Stomach smooth muscle (tissue), 2 donors: ENCODE results near the gene MYL6B.

ENCODE experiments used
- H3K27ac ChIP-seq: one replicate; pipeline ENCODE4 v1.7.0; 2013; ENCODE audit warnings: mild to moderate bottlenecking, low read length, inconsistent platforms
- H3K27me3 ChIP-seq, 2 donors: one replicate each; pipeline ENCODE4 v1.7.0; 2013; ENCODE audit warnings: low read length in 2 of 2; ENCODE audit not compliant: insufficient read depth in 2 of 2, control insufficient read depth in 1 of 2
- H3K36me3 ChIP-seq, 2 donors: one replicate each; pipeline ENCODE4 v1.7.0; 2013; ENCODE audit warnings: low read length in 2 of 2; ENCODE audit not compliant: control insufficient read depth in 2 of 2, insufficient read depth in 2 of 2
- H3K4me1 ChIP-seq: one replicate; pipeline ENCODE4 v1.7.0; 2013; ENCODE audit warnings: low read length; ENCODE audit not compliant: control insufficient read depth, insufficient read depth
- H3K4me3 ChIP-seq, 2 donors: one replicate each; pipeline ENCODE4 v1.7.0; 2013; ENCODE audit warnings: low read length in 2 of 2
- H3K9ac ChIP-seq, 2 donors: one replicate each; pipeline ENCODE4 v1.7.0; 2013; ENCODE audit warnings: low read length in 2 of 2, mild to moderate bottlenecking in 1 of 2
- H3K9me3 ChIP-seq, 2 donors: one replicate each; pipeline ENCODE4 v1.7.0; 2013; ENCODE audit warnings: low read length in 2 of 2; ENCODE audit not compliant: control insufficient read depth in 2 of 2
- donor health status: healthy.
- donor health status: Pancreatic carcinoma.

The MYL6B gene

DNA sequence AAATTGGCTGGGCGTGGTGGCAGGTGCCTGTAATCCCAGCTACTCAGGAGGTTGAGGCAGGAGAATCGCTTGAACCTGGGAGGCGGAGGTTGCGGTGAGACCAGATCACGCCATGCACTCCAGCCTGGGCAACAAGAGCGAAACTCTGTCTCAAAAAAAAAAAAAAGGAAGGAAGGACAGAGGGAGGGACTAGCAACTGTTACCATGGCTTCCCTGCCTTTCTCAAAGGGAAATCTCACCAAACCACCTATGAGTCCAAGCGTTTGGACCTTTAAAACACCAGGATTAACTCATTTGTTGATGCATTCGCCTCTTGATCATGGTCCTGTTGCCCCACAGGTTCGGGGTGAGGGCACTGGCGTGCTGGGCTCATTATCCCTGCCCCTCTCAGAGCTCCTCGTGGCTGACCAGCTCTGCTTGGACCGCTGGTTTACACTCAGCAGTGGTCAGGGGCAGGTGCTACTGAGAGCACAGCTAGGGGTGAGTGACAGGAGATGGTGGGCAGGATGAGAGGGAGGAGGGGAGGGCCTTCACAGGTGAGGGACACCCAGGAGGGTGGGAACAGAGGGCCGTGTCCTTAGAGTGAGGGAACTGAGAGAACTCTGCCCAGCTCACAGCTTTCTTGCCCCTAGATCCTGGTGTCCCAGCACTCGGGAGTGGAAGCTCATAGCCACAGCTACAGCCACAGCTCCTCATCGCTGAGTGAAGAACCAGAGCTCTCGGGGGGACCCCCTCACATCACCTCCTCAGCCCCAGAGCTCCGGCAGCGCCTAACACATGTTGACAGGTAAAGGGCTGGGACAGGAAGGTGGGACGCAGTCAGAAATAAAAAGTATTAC, 10.2 kb upstream of the MYL6B start:
- H3K4me3 ChIP-seq: peak overlapping the region in 1 of 2 donors; percentile 8
- peaks cover 3% of the 10 kb centered on the region for H3K4me1 ChIP-seq
- H3K36me3 ChIP-seq: peaks cover 56 to 57% of the 10 kb centered on the region in 2 donors
- H3K27me3 ChIP-seq: no peaks in the 10 kb centered on the region
- H3K9ac ChIP-seq: no peak overlapping the region
- no peaks in the 10 kb centered on the region for H3K9me3 ChIP-seq
- no peak overlapping the region for H3K27ac ChIP-seq

DNA sequence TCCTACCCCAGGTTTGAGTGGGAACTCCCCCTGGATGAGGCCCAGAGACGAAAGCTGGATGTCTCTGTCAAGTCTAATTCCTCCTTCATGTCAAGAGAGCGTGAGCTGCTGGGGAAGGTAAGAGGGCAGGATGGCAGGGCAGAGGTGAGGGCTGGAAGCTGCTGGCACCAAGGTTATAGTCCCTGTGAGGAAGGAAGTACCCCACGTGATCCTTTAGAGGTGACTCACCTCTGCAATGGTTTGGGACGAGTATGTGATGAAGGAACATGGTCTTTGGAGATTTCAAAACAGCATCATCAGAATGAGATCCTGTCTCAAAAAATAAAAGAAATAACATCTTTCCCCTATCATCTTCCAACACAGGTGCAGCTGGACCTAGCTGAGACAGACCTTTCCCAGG, 9.2 kb upstream of the MYL6B start:
- H3K27me3 ChIP-seq: no peaks in the 10 kb centered on the region
- H3K27ac ChIP-seq: no peak overlapping the region
- H3K36me3 ChIP-seq: peaks cover 45 to 47% of the 10 kb centered on the region in 2 donors
- no peak overlapping the region for H3K9ac ChIP-seq
- no peak overlapping the region for H3K4me3 ChIP-seq
- no peaks in the 10 kb centered on the region for H3K9me3 ChIP-seq
- H3K4me1 ChIP-seq: peaks cover 3% of the 10 kb centered on the region

DNA sequence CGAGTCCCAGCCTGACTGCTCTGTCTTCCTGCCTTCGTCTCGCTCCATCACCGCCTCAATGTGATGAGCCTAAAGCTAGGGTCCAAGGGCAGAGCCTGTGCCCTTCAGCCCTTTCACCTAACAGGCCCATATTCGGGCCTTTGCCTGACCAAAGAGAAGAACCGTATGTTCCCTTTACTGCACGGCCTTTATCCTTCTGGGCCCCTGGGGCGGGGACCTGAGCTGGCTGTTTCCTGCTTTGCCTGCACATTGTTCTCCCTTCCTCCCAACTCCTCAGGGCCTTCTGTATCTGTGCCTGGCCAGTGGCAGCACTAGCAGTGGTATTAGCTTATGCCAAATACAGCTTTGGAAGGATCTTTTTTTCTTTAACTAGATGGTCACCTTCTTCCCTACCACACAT, 8.5 kb upstream of the MYL6B start:
- Histone ChIP-seq H3K36me3 (peaks cover 40% of the 10 kb centered on the region in 2 donors), H3K9ac (no peak overlapping the region), H3K27ac (no peak overlapping the region), H3K4me3 (no peak overlapping the region), H3K4me1 (peaks cover 3% of the 10 kb centered on the region), H3K27me3 (no peaks in the 10 kb centered on the region), H3K9me3 (no peaks in the 10 kb centered on the region)

DNA sequence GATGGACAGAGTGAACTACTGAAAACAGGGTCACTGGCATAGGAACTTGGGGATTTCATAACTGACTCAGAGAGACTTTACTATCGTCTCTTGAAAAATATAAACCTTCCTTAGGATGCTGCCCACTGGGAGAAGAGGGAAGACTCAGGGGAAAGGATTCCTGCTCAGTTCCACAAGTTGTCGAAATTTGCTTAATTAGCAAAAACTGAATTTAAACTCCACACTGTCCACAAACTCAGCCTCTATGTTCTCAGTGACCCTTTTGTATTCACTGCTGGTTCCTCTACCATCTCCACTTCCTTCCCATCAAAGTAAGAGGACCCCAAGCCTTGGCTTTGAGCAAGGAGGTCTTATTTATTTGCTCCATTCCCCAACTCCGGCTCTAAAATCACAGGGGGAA, 7.2 kb upstream of the MYL6B start:
- Histone ChIP-seq H3K9me3 (no peaks in the 10 kb centered on the region), H3K36me3 (peaks cover 35 to 40% of the 10 kb centered on the region in 2 donors), H3K4me1 (peaks cover 3% of the 10 kb centered on the region), H3K4me3 (no peak overlapping the region), H3K27ac (no peak overlapping the region), H3K27me3 (no peaks in the 10 kb centered on the region), H3K9ac (no peak overlapping the region)

DNA sequence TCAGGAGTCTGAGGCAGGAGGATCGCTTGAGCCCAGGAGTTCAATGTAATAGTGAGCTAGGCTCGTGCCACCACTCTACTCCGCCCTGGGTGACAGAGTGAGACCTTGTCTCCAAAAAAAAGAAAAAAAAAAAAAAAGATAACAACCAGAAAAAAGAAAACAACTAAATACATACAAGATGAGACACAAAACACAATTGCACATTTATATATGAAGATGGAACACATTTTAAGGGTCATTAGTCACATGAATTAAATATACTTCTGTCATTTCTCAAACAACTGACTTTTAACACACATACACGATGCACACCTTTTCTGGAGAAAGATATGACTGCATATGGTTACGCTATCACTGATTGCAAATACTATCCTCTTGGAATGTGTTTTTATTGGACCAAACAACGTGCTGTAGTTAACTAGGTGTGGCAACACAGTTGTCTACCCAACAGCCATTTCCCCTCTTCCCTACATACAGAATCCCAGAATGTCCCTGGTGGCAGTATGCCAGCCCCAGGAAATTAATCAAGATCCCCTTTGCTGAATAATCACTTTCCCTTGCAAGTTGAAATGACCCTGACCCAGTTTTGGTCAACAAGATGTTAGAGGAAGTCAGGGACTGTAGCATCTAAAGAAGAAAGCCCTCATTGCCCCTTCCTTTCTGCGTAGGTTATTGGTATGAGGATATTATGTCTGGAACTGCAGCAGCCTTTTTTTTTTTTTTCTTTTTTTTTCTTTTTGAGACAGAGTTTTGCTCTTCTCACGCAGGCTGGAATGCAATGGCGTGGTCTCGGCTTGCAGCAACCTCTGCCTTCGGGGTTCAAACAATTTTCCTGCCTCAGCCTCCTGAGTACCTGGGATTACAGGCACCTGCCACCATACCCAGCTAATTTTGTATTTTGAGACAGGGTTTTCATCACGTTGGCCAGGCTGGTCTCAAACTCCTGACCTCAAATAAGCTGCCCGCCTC, 5.6 kb upstream of the MYL6B start:
- no peak overlapping the region for H3K27ac ChIP-seq

DNA sequence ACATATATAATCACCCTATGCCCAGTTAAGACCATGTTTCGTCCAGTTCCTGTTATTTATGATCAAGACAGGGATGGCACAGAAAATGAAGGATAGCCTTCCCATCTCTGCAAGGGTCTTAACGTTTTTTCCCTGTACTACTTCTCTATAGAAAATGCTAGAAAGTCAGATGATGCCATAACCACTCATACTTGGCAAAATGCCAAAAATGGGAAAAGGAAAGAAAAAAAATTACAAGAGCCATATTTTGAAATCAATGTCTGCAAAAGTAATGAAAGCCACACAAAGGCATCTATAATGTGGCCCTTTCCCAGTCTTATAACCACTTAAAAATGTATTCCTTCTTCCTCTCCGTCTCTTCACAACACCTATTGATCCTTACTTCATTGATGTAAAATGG, 1.8 kb upstream of the MYL6B start:
- no peak overlapping the region for H3K4me3 ChIP-seq
- H3K27me3 ChIP-seq: no peaks in the 10 kb centered on the region
- no peak overlapping the region for H3K27ac ChIP-seq
- H3K9ac ChIP-seq: no peak overlapping the region
- H3K36me3 ChIP-seq: no peaks in the 10 kb centered on the region
- H3K9me3 ChIP-seq: no peaks in the 10 kb centered on the region
- peaks cover 22% of the 10 kb centered on the region for H3K4me1 ChIP-seq

More for the DNA sequence above, 5.6 kb upstream of the MYL6B start:
- Histone ChIP-seq H3K9me3 (no peaks in the 10 kb centered on the region), H3K9ac (no peak overlapping the region), H3K4me1 (peaks cover 8% of the 10 kb centered on the region), H3K36me3 (peaks cover 29 to 34% of the 10 kb centered on the region in 2 donors), H3K4me3 (no peak overlapping the region), H3K27me3 (no peaks in the 10 kb centered on the region)

DNA sequence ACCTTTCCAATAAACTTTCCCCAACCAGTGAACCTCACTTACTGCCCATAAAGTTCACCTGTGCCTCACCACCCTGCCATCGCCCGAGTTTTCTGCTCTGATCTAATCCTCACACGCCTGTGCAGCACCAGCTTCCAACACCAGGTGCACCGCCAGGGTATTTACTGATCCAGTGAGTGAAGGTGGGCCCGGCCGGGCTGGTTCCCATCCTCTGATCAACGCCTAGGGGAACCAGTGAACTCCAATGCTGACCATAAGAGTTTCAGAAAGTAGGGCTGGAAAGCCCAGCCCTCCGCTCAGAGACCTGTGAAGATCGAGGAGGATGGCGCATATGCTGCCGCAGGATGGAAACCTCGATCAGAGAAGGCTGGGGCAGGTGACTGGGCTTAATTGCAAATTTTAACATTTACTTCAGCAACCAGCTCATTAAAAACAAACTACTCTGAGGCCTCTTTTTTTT, 685 bp upstream of the MYL6B start:
- H3K4me1 ChIP-seq: peaks cover 22% of the 10 kb centered on the region
- H3K27me3 ChIP-seq: no peaks in the 10 kb centered on the region
- no peaks in the 10 kb centered on the region for H3K36me3 ChIP-seq
- H3K27ac ChIP-seq: peak overlapping the region; percentile 85
- peak overlapping the region; percentile 74 to 80 for H3K4me3 ChIP-seq
- H3K9me3 ChIP-seq: no peaks in the 10 kb centered on the region
- H3K9ac ChIP-seq: peak overlapping the region; percentile 71 to 78

DNA sequence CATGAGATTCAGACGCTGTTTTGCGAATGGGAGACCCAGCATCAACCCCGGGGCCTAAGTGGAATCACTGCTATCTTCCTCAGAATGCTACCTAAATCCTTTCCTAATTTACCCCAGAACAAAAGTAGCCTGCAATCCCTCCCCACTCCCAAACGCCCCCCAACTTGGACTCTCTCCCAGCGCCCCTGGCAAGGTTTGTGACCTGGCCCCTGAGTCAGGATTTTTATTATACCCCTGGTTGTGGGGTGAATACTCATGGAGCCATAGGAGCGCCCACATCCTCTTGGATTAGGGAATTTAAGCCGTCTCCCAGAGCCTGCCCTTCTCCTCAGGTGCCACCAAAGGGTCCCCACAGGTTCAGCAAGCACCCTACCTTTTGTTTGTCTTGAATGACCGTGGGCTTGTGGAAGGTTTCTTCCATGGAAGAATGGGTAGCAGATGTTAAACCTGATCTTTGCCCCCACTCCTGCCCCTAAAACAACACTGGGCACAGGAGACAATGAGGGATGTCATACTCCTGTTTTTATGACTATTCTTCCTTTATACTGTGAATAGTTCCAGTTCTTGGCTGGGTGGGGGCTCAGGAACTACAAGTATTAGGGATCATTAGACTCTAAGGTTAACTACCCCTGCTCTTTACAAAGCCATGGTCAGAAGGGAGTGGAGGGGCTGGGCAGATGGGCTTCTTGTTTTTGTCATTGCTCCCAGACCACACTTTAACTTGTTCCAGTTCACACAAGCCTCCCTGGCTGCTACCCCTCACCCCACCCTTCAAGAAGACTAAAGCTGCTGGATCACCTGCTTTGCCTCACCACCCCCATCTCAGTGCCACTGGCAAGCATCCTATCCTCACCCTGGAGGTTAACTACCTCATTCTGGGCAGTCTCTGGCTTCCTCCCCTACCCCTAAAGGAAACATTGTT, 630 bp downstream of the MYL6B start:
- H3K27ac ChIP-seq: peak overlapping the region; percentile 85
- H3K9ac ChIP-seq: peak overlapping the region; percentile 71 to 78
- H3K4me3 ChIP-seq: peak overlapping the region; percentile 74 to 80
- no peaks in the 10 kb centered on the region for H3K9me3 ChIP-seq
- peaks cover 28% of the 10 kb centered on the region for H3K4me1 ChIP-seq
- no peaks in the 10 kb centered on the region for H3K36me3 ChIP-seq
- no peaks in the 10 kb centered on the region for H3K27me3 ChIP-seq

DNA sequence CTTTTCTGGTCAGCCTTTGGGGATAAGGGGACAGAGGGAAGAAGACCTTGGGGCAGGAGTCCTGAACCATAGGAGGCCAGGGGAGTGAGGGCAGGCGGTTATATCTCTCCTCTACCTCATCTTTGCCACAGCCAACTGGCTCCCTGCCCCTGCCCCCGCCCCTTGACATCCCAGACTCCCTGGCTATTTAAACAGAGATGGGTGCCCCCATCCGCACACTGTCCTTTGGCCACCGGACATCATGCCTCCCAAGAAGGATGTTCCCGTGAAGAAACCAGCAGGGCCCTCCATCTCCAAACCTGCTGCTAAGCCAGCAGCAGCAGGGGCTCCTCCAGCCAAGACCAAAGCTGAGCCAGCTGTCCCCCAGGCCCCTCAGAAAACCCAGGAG, 1.3 kb downstream of the MYL6B start:
- H3K27me3 ChIP-seq: no peaks in the 10 kb centered on the region
- H3K9me3 ChIP-seq: no peaks in the 10 kb centered on the region
- H3K27ac ChIP-seq: no peak overlapping the region
- no peak overlapping the region for H3K4me3 ChIP-seq
- H3K4me1 ChIP-seq: peaks cover 28% of the 10 kb centered on the region
- no peak overlapping the region for H3K9ac ChIP-seq
- no peaks in the 10 kb centered on the region for H3K36me3 ChIP-seq

DNA sequence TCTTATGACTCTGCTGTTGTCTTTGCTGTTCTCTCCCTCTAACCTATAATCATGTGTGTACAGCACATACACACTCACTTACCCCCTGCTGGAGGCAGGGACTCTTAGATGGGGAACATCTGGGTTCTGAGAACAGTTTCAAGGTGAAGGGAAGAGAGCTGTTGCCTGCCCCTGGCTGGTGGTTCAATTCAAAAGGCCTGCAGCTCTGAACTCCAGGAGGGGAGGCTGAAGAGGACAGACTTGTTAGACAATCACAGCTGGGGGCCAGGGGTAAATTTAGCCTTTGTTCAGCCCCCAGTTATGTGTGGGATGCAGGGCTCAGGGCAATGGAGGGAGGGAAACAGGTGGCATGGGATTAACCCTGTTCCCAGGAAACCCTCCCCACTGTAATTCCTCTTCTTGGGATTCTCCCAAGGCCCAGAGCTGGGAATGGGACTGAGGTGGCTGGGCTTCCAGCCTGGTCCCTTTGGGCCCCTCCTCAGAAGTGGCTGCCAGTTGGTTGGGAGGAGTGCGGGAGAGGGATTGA, 1.9 kb downstream of the MYL6B start:
- peaks cover under 1 to 2% of the 10 kb centered on the region in 2 donors for H3K36me3 ChIP-seq
- no peak overlapping the region for H3K9ac ChIP-seq
- H3K4me3 ChIP-seq: no peak overlapping the region
- H3K27me3 ChIP-seq: no peaks in the 10 kb centered on the region
- H3K9me3 ChIP-seq: no peaks in the 10 kb centered on the region
- H3K27ac ChIP-seq: no peak overlapping the region
- H3K4me1 ChIP-seq: peaks cover 30% of the 10 kb centered on the region
